Stimulated activated naive CD8-positive, alpha-beta T cell treated with anti-CD3 and anti-CD28 coated beads, Interleukin-15, amount 100 ng/mL, for 72 hours (primary cell): ENCODE data around the gene APOL6.
A peak's percentile ranks its signal among the peaks of the same experiment; 100 is the strongest.
"Not testable (repeated sequence)": the region's sequence is repeated elsewhere in the genome, so short reads cannot be mapped to it uniquely, and the experiment has no call there.

ENCODE experiments used
- ATAC-seq: fragments of 150-1000 bp; cut with Tn5 transposase; 2 replicates; pipeline ENCODE4 v1.10.0; 2021; ENCODE audit warnings: mild to moderate bottlenecking, moderate library complexity
- DNase-seq, 2 donors: peaks; one replicate each; pipeline ENCODE4 v3.0.0; 2021 to 2022
- H3K27ac Mint-ChIP-seq, 2 donors: one replicate each; pipeline ENCODE4 v1.8.0; 2022; ENCODE audit warnings: mild to moderate bottlenecking in 2 of 2, mixed read lengths in 2 of 2, moderate library complexity in 2 of 2
- H3K27me3 Mint-ChIP-seq: one replicate; pipeline ENCODE4 v1.8.0; 2022; ENCODE audit warnings: mixed read lengths
- H3K4me1 Mint-ChIP-seq: one replicate; pipeline ENCODE4 v1.8.0; 2022; ENCODE audit warnings: mild to moderate bottlenecking, mixed read lengths
- H3K4me3 Mint-ChIP-seq, 2 donors: one replicate each; pipeline ENCODE4 v1.8.0; 2022; ENCODE audit warnings: mild to moderate bottlenecking in 2 of 2, mixed read lengths in 2 of 2, moderate library complexity in 1 of 2
- H3K9me3 Mint-ChIP-seq, 2 donors: one replicate each; pipeline ENCODE4 v1.8.0; 2022; ENCODE audit warnings: mixed read lengths in 2 of 2

Gene APOL6

DNA sequence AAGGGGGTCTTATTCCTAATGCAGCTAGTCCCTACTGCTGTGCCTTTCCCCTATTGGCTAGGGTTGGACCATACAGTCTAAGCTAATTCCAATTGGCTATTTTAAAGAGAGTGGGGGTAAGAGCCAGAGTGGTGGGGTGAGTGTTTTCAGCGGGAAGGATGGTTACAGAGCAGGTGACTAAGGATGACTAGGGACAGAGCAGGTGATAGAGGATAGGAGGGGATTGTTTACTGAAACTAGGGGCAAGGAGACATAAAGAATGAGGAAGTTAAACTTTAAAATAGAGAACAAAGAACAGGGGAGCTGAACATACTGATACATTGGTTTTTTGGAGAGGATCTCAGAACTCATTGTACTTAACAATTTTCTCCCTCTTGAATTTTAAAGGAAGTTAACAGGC lies 27.8 kb downstream of the APOL6 start:
- DNase-seq, H3K27me3 Mint-ChIP-seq, ATAC-seq, H3K4me3 Mint-ChIP-seq, H3K27ac Mint-ChIP-seq: not testable (repeated sequence)
- H3K4me1 Mint-ChIP-seq, result peaks cover 21% of the 10 kb centered on the region
- peaks cover 28 to 35% of the 10 kb centered on the region in 2 donors for H3K9me3 Mint-ChIP-seq

- DNase-seq, result no peak
- H3K27ac Mint-ChIP-seq, result no peak overlapping the region
- no peaks in the 10 kb centered on the region for H3K27me3 Mint-ChIP-seq
- ATAC-seq, result no peak
- H3K4me1 Mint-ChIP-seq, result peaks cover 21% of the 10 kb centered on the region
- H3K4me3 Mint-ChIP-seq, result no peak overlapping the region
- H3K9me3 Mint-ChIP-seq, result peaks cover 32 to 36% of the 10 kb centered on the region in 2 donors
These were observed 29.4 kb downstream of the APOL6 start for GRCh38 chr22:35677460-35678187.

GRCh38 chr22:35678836-35679235 lies 30.6 kb downstream of the APOL6 start:
- H3K4me1 Mint-ChIP-seq, result peaks cover 21% of the 10 kb centered on the region
- peaks cover 8% of the 10 kb centered on the region for H3K27me3 Mint-ChIP-seq
- H3K27ac Mint-ChIP-seq, result no peak overlapping the region
- peaks cover 28 to 29% of the 10 kb centered on the region in 2 donors for H3K9me3 Mint-ChIP-seq
- DNase-seq (no peak), ATAC-seq (no peak)
- no peak overlapping the region for H3K4me3 Mint-ChIP-seq

GRCh38 chr22:35679492-35679891 lies 31.2 kb downstream of the APOL6 start:
- DNase-seq, result peak; percentile 45 to 68
- Mint-ChIP-seq H3K27ac (peak overlapping the region in 1 of 2 donors; percentile 34), H3K9me3 (peaks cover 28 to 29% of the 10 kb centered on the region in 2 donors), H3K4me1 (peaks cover 21% of the 10 kb centered on the region)
- peak; percentile 92 for ATAC-seq
- H3K4me3 Mint-ChIP-seq, H3K27me3 Mint-ChIP-seq: not testable (repeated sequence)

DNA sequence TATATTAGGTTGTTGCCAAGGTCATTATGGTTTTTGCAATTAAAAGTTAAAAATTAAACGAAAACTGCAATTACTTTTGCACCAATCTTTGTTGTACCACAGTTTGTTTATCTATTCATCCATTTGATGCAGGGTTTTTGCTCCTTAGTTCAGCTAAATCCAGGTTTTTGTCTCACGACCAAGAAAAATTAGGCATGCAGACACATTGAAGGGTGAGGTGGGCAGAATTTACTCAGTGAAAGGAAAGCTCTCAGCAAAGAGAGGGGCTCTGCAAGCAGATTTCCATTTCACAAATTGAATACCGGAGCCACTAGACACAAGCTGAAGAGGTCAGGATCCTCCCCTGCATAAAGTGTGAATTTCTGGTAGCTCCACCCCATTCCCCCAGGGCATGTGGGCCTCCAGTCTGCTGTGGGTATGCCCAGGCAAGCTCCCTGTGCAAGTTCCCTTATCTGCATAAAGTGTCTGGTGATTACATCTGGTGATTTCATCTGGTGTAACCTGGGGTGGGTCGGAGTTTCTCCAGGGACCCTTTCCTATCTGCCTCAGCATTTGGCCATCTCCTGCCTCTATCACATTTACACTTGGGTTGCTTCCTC lies 33.3 kb downstream of the APOL6 start:
- Mint-ChIP-seq H3K27ac (no peak overlapping the region), H3K27me3 (peaks cover 9% of the 10 kb centered on the region), H3K4me3 (no peak overlapping the region), H3K9me3 (peaks cover 20 to 21% of the 10 kb centered on the region in 2 donors), H3K4me1 (peaks cover 21% of the 10 kb centered on the region)
- ATAC-seq, result no peak
- no peak for DNase-seq

- no peak for ATAC-seq
- Mint-ChIP-seq H3K27ac (peak overlapping the region in 1 of 2 donors; percentile 90), H3K4me3 (no peak overlapping the region), H3K27me3 (peaks cover 9% of the 10 kb centered on the region), H3K4me1 (peaks cover 21% of the 10 kb centered on the region), H3K9me3 (peaks cover 19 to 21% of the 10 kb centered on the region in 2 donors)
- DNase-seq, result no peak
These were observed 35.3 kb downstream of the APOL6 start for GRCh38 chr22:35683560-35683959.

GRCh38 chr22:35684270-35684700 lies 36.0 kb downstream of the APOL6 start:
- H3K4me1 Mint-ChIP-seq, result peaks cover 15% of the 10 kb centered on the region
- DNase-seq, result no peak
- H3K27me3 Mint-ChIP-seq, result peaks cover 9% of the 10 kb centered on the region
- ATAC-seq, result no peak
- no peak overlapping the region for H3K27ac Mint-ChIP-seq
- peaks cover 12 to 14% of the 10 kb centered on the region in 2 donors for H3K9me3 Mint-ChIP-seq
- H3K4me3 Mint-ChIP-seq, result no peak overlapping the region

- no peak overlapping the region for H3K4me3 Mint-ChIP-seq
- H3K9me3 Mint-ChIP-seq, result peaks cover 8 to 10% of the 10 kb centered on the region in 2 donors
- peaks cover 9% of the 10 kb centered on the region for H3K27me3 Mint-ChIP-seq
- DNase-seq, result no peak
- H3K27ac Mint-ChIP-seq, result no peak overlapping the region
- peaks cover 10% of the 10 kb centered on the region for H3K4me1 Mint-ChIP-seq
- ATAC-seq, result no peak
These were observed 36.5 kb downstream of the APOL6 start for GRCh38 chr22:35684732-35685131.

DNA sequence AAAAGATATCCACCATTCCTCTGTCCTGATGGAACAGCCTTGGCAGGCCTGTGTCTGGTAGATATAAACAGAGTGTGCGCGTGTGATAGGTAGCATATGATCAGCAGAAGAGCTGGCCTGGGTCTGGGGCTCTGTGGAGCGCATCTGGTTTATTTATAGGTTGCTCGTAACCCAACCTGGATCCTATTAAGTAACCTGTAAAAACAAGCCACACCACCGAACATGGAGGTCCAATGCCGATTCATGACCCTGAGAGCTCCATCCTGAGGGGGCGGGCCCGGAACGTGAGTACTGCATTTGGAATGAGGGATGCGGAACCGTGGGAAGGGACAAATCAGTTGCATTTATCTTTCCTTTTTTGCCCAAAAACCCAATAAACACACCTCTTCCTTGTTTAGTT lies 37.5 kb downstream of the APOL6 start:
- Mint-ChIP-seq H3K9me3 (peaks cover 4 to 7% of the 10 kb centered on the region in 2 donors), H3K27me3 (peaks cover 9% of the 10 kb centered on the region), H3K4me3 (no peak overlapping the region), H3K27ac (no peak overlapping the region), H3K4me1 (peaks cover 4% of the 10 kb centered on the region)
- no peak for DNase-seq
- ATAC-seq, result no peak

- no peak for ATAC-seq
These were observed 38.1 kb downstream of the APOL6 start for GRCh38 chr22:35686298-35686697.

GRCh38 chr22:35687461-35687860 lies 39.2 kb downstream of the APOL6 start:
- H3K27ac Mint-ChIP-seq, result no peak overlapping the region
- no peak overlapping the region for H3K4me3 Mint-ChIP-seq
- no peaks in the 10 kb centered on the region for H3K9me3 Mint-ChIP-seq
- no peak for DNase-seq
- no peak for ATAC-seq
- H3K4me1 Mint-ChIP-seq, result no peaks in the 10 kb centered on the region
- peaks cover 9% of the 10 kb centered on the region for H3K27me3 Mint-ChIP-seq

More at GRCh38 chr22:35686298-35686697, 38.1 kb downstream of the APOL6 start:
- no peak for DNase-seq
- Mint-ChIP-seq H3K27ac (no peak overlapping the region), H3K9me3 (peaks cover 0 to 4% of the 10 kb centered on the region in 2 donors), H3K4me3 (no peak overlapping the region), H3K27me3 (peaks cover 9% of the 10 kb centered on the region), H3K4me1 (no peaks in the 10 kb centered on the region)

DNA sequence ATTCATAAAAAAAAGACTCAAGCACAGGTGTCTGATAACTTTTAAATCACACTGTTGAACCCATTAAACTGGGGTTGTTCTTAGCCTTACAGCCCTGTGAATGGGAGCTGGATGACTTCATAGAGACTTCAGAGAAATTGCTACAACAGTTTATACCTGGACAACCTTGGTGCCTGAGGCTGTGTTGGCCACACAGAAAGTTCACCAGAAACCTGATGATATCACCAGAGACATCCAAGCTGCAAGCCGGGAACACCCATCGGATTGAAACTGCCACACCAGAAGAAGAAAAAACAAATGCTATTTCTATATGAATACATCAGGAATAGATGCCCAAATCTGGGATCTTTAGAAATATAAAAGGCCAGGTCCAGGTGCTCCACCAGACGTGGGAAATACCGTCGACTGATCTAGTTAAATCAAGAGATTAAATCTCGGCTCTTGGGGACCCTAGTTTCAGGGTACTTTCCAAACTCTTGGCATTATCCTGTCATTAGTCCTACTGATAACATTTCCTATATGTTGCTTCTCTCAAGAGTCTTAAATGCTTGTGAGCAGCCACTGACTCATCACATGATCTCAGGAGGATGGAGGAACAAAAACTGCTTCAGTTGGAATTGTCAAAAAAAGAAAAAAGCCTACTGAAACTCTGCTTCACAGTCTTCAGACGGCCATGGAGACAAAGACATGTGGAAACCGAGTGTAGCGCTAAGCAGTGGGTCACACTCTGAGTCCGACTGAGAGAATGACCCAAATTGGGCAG lies 40.8 kb downstream of the APOL6 start:
- no peaks in the 10 kb centered on the region for H3K9me3 Mint-ChIP-seq
- DNase-seq, result no peak
- H3K4me3 Mint-ChIP-seq, result no peak overlapping the region
- no peak overlapping the region for H3K27ac Mint-ChIP-seq
- ATAC-seq, result no peak
- no peaks in the 10 kb centered on the region for H3K27me3 Mint-ChIP-seq
- H3K4me1 Mint-ChIP-seq, result no peaks in the 10 kb centered on the region

DNA sequence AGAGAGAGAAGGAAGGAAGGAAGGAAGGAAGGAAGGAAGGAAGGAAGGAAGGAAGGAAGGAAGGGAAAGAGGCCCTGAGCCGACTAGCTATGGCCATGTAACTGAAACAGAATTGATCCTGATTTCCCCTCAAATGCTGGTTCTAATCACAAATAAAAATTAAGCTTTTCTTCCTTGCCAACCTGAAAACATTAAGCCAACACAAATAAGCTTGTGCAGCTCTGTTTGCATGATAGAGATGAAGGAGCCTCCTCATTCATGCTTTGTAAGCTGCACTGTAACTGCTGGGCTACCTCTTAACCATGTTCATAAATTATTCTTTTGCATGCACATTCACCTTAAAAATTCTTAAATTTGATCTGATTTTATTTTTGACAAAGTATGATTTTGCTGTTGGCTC lies 41.8 kb downstream of the APOL6 start:
- Mint-ChIP-seq H3K27me3 (no peaks in the 10 kb centered on the region), H3K9me3 (no peaks in the 10 kb centered on the region), H3K4me1 (no peaks in the 10 kb centered on the region), H3K27ac (peak overlapping the region in 1 of 2 donors; percentile 17), H3K4me3 (no peak overlapping the region)
- DNase-seq, result no peak
- ATAC-seq, result no peak

GRCh38 chr22:35695202-35695601 lies 47.0 kb downstream of the APOL6 start:
- no peaks in the 10 kb centered on the region for H3K4me1 Mint-ChIP-seq
- no peak for ATAC-seq

GRCh38 chr22:35697142-35697541 lies 48.9 kb downstream of the APOL6 start:
- H3K27ac Mint-ChIP-seq, result no peak overlapping the region
- H3K9me3 Mint-ChIP-seq, result no peaks in the 10 kb centered on the region
- DNase-seq (peak; percentile 34 to 54), ATAC-seq (peak; percentile 57)
- no peak overlapping the region for H3K4me3 Mint-ChIP-seq
- no peaks in the 10 kb centered on the region for H3K4me1 Mint-ChIP-seq
- no peaks in the 10 kb centered on the region for H3K27me3 Mint-ChIP-seq

More at GRCh38 chr22:35695202-35695601, 47.0 kb downstream of the APOL6 start:
- H3K4me3 Mint-ChIP-seq, result no peak overlapping the region
- H3K9me3 Mint-ChIP-seq, result no peaks in the 10 kb centered on the region
- DNase-seq, result no peak
- no peaks in the 10 kb centered on the region for H3K27me3 Mint-ChIP-seq
- no peak overlapping the region for H3K27ac Mint-ChIP-seq

- H3K9me3 Mint-ChIP-seq, H3K4me1 Mint-ChIP-seq, H3K4me3 Mint-ChIP-seq, DNase-seq, H3K27me3 Mint-ChIP-seq, H3K27ac Mint-ChIP-seq: not testable (repeated sequence)
- ATAC-seq, result peak; percentile 70
These were observed 51.6 kb downstream of the APOL6 start for GRCh38 chr22:35699852-35700251.
